Globus pallidus (tissue), 1 donor: ENCODE results near the gene ANKRD36.
"Not testable (repeated sequence)": the region's sequence is repeated elsewhere in the genome, so short reads cannot be mapped to it uniquely, and the experiment has no call there.

ENCODE experiments used
- DNase-seq: peaks from one replicate; pipeline ENCODE4 v3.0.0-alpha.2; 2015; ENCODE audit warnings: low spot score

Gene ANKRD36

DNA sequence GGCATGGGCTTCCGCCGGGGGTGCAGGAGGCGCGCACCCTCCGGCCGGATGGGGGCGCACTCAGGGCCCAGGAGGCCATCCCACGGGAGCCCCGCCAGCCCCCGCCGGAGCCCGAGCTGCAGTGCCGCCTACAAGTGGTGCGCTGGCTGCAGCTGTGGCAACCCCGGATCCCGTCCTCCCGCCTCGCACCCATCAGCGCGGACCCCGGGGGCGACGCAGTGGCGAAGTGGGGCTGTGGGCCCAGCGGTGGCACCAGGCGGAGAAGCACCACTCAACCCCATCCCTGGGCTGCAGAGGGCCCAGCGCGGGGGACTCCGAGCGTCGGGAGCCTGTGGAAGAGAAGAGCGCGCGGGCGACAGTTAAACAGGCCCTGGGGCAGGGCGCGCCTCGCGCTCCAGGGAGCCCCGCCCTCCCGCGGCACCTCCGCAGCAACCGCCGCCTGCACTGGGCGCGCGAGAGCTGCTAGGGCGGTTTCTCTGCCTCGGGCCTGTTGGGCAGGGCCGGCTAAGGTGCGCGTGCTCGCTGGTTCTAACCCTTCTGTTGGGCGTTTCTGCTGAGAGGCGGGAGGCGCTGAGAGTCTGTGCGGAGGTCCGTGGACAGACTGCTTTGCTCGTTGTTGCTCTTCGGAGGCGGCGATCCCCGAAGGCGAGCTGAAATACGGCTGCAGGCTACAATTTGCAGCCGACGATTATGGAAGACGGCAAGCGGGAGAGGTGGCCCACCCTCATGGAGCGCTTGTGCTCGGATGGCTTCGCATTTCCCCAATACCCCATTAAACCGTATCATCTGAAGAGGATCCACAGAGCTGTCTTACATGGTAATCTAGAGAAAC is at the start of gene ANKRD36:
Gene ANKRD36 (plus strand): TSS at position 104 of the 832 bp plus-strand sequence. CDS start 587 bp downstream, at position 691.
- DNase-seq, result peak; percentile 87

DNA sequence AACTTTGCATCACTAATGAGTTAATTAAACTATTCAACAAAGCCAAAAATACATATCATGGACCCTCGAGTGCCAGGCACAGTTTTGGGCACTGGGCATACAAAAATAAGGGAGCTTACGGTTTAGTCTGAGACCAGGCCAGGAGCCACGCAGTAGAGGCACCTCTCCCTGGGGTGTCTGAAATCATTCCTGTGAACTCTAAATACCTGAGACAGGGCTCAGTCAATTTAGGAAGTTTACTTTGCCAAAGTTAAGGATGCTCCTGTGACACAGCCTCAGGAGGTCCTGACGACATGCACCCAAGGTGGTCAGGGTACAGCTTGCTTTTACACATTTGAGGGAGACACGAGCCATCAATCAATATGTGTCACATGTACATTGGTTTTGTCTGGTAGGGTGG is 46.9 kb upstream of the ANKRD36 start:
- DNase-seq, result not testable (repeated sequence)

DNA sequence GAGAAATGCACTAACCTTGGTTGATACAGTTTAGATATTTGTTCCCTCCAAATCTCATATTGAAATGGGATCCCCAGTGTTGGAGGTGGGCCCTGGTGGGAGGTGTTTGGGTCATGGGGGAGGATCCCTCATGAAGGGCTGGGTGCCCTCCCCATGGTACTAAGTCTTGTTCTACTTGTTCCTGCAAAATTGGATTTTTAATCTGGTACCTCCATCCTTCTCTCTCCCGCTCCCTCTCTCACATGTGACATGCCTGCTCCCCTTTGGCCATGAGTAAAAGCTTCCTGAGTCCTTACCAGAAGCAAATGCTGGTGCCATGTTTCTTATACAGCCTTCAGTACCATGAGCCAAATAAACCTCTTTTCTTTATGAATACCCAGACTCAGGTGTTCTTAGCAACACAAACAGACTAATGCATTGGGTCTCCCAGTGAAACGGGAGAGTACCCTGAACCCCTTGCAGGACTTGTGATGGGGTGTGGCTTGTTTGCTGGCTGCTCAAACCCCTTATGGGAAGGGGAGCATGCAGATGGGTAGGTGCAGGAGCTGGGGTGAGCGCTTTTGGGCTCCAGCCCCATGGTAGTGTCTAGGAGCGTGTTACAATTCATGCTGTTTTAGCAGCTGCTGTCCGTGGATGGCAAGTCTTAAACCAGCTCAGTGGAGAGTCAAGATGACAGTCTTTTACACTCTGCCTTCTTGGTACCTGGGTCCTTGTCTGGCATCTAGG is 45.5 kb upstream of the ANKRD36 start:
- DNase-seq, result no peak

DNA sequence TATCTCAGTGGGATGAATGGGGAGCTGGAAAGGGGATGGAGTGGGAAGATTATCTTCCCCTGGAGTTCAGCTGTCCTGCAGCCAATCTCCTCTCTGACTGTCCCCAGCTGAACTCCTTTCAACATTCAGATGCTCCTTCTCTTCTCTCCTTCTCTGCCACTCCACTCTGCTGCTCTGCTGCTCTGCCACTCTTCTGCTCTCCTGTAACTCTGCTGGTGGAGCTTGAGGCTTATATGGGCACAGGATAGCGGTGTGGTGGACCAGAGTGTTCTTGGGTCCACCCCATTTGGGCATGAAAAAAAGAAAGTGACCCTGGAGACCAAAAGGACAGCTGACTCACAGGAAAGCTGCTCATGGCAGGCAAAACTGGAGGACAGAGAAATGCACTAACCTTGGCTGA is 44.9 kb upstream of the ANKRD36 start:
- no peak for DNase-seq

DNA sequence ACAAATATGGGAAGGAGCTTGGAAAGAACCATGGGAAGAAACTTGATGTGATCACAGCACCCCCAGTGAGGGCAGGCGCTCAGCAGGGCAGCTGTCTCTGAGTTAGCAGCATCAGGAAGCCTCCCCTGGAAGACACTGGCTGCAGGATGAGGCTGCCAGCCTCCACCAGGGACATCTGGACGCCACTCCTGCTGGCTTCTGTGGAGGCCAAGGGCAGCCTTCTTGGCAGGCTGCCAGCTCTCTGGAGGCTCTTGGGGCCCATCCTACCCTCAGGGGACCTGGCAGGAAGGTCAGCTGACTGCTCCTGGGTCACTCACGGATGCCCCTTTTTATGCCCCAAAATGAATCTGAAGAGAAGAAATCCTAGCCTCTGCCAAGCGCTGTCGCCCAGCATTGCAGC is 44.2 kb upstream of the ANKRD36 start:
- not testable (repeated sequence) for DNase-seq

DNA sequence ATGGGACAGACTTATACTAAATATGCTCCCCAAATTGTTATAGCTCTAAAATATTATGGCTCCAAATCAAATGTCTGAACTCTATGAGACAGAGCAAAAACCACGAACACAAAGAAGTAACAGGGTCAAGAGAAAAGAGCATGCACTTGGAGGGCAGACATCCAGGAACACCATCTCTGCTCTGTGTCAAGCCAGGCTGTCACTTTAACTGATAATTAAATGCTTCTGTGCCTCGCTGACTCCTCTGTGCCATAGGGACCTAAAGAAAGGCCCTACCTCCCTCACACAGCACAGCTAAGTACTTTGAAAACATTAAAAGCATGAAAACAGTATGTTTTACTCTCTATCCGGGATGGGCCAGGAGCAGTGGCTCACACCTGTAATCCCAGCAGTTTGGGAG is 42.0 kb upstream of the ANKRD36 start:
- not testable (repeated sequence) for DNase-seq

DNA sequence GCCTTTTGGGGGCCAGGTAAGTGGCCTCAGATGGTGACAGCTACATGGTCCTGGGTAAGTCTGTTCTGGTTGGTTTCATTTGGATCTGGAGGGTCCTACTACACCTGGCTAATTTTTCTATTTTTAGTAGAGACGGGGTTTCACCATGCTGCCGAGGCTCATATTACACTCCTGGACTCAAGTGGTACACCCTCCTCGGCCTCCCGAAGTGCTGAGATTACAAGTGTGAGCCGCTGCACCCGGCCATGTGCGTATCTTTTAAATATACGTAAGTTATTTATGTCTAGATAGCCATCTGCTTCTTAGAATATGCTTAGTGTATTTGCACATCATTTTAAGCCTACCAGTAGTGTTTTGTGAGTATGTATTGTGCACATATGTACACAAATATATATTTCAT is 35.7 kb upstream of the ANKRD36 start:
- DNase-seq, result not testable (repeated sequence)

DNA sequence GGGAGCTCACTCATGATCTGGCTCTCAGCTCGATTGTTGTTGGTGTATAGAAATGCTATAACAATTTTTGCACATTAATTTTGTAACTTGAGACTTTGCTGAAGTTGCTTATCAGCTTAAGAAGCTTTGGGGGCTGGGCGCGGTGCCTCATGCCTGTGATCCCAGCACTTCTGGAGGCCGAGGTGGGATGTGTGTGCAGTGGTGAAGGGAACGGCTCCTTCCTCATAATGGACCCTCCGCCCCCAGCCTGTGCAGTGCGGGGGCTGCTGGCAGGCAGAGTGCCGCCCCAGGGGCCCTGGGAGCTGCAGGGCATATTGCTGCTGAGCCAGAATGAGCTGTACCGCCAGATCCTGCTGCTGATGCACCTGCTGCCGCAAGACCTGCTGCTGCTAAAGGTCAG is 32.1 kb upstream of the ANKRD36 start:
- DNase-seq, result not testable (repeated sequence)

DNA sequence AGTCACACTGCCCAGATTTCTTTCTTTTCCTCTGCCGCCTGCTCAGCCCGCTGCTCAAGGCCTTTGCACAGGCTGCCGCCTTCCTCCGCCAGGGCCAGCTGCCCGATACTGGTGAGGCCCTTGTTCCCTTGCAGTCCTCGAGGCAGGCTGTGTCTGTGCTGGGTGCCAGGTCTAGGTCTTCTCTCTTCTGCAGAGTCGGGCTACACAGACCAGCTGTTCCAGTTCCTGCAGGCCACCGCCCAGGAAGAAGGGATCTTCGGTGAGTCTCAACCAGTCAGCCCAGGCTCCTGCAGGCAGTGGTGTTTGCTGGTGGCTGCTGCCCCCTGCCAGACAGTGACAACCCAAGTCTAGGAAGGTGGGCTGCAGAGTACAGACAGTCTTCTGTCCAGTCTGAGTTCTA is 30.7 kb upstream of the ANKRD36 start:
- not testable (repeated sequence) for DNase-seq

DNA sequence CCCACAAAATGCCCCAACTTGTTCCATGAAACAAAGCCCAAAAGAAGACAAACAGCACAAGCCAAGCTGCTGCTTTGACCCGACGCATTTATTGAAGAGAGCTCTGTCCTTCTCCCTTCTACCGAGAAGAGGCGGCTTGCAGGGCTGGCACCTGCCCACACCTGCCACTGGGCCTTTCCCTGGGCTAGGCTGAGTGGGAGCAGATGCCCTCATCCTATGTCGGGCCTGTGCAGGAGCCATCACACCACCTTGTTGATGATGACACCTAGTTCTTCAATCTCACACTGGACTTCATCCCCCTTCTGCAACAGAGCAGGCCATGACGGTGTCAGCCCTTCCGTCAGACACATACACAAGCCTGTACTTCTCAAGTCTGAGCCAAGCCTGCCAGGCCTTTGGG is 29.4 kb upstream of the ANKRD36 start:
- not testable (repeated sequence) for DNase-seq

DNA sequence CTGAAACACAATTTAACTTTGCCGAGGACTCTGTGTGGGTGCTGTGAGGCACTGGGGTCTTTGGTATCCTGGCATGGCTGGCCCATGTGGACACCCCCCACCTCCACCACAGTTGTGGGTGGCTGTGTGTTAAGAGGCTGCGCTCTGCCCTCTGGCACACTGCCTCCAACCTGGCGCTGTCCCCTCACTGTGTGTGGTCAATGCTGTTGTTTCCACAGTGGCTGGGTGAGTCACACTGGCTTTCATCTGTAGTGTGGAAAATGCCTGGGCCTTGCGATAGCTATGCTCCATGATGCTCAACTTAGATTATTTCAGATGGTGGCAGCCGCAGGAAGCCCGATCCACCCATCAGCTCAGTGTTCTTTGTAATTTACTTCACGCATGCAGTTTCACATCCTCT is 27.9 kb upstream of the ANKRD36 start:
- not testable (repeated sequence) for DNase-seq

DNA sequence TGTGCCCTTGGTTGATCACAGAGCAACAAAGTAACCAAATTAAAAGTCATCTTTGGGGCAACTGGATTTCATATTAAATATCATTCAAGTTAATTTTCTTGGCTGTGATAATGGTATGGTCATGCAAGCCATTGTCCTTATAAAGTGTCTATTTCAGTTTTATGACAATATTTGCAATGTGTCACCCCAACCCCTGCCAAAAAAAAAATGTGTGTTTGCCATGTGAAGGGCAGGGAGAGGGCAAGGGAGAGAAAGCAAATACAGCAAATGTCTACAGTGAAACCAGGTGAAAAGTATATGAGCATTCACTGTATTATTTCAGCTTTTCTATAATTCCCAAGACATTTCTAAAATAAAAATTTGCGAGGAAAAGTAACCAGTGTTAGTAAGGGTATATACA is 24.2 kb upstream of the ANKRD36 start:
- not testable (repeated sequence) for DNase-seq

DNA sequence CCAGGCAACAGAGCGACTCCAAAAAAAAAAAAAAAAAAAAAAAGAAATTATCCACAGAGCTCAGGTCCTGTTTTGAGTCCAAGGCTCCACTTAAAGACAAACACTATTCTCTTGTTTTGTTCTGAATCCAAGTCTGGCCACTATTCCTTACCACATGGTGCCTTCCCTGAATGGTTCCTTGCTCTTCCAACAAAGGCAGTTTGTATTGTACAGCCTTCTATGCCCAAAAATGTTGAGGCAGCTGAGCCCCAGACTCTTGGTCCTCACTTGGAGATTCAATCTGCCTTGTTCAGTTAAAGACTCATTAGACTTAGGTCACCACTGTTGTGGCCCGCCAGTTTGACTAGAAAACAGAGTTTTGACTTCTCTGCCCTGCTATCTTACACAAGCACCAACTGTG is 20.0 kb upstream of the ANKRD36 start:
- DNase-seq, result peak; percentile 47

DNA sequence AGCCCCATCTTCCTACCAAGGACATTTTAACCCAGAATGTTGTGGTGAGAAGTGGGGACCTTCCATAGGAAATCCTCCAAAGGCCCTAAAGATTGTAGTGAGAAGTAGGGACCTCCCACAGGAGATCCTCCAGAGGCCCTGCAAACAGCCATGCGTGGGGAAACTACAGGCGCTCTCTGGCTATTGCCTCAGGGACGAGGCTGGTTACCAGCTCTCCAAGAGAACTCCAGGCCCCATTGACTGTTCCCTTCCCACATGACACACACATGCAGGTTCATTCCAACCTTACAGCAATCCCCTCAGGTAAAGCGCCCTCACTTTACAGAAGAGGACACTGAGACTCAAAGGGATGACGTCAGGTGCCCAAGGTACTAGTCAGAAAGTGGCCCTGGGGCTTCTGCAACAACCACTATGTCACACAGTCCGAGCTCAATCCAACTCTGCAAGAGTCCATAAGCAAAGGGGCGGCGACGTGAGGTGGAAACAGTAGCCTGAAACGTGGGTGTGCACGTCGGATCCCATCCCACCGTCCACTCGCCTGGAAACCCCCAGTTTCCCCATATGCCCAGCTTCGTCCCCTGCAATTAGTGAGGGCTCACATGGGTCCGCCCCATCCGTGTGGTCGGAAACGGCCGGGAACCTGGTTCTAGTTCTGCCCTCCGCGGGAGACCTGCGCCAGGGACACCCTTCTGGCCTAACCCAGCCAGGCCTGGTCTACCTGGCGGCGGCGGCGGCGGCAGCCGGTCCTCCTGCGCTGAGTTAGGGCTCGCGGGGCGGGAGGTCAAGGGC is 18.8 kb upstream of the ANKRD36 start:
- DNase-seq, result not testable (repeated sequence)

DNA sequence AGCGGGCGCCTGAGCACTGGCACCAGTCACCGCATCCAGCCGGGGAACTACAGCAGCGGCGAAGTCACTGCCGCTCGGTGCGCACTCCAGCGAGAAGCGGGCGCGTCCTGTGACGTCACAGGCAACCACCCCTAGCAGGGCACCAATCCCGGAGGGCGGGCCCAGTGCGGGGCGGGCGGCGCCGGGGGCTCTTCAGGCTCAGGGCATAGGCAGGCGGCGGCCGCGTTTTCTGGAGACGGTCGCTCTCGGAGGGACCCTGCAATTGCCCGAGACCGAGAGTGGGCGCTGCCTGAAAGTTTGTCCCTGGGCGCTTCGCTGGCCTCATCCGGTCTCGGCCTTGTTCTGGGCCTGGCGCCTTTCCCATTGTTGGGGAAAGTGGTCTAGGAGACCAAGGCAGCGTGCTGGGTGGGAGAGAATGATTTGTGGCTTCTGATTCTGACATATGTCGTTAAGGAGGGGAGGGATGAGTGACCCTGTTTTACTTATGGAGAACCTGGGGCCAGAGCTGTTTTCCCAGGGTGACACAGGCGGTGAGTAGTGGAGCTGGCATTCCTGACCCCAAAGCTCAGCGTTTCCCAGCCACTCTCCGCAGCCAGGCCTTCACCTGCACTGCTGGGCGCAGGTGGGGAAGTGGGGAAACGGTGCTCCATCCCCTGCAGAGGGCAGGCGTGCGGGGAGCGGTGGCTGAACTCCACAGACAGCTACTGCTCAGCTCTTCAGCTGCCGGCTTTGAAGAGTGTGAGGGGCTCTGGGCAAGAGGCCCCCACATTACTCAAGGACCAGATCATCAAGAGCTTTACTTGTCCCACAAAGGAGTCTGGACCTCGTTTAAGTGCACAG is 18.0 kb upstream of the ANKRD36 start, which contains the start of gene FAHD2B:
Gene FAHD2B (minus strand): TSS at position 111 of the 840 bp plus-strand sequence. CDS start 3,176 bp downstream, outside the sequence.
- peak; percentile 74 for DNase-seq

DNA sequence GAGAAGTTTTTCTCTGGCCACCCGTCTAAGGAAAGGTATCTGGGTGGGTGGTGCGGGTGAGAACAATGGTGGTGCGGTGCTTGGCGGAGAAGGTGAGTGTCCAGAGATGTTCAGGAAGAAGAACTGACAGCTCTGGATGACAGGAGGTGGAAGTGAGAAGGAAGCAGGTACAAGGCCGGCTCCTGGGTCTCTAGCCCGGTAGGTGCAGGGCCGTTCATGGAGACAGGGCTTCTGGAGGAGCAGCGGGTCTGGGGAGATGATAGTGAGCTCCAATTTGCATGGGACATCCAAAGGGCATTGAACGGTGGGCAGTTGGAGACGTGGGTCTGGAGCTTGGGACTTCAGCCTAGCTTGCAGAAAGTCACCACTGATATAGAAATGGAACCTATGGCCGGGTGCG is 17.3 kb upstream of the ANKRD36 start:
- DNase-seq, result no peak

DNA sequence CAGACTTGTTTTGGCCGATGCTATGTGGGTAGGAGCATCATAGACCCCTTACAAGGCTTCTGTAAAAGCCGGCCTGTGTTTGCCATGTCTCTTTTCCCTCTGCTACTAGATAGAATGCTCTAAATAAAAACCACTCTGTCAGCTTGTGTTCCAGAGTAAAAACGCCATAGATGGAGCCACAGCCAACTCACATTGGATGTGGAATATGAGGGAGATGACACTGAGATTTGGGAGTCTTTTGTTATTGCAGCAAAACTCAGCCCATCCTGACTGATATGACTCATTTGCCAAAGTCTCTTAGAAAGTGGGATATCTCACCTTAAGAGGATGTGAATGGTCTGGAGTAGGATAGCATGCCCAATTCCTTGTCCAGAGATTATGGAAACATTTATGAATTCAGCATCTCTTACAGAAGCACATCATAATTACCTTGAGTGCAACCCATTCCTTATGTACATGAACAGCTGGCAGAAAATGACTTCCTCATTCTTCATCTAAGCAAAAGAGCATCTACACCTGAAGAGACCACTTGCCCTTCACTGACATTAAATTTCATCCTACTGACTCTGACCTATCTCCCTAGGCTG is 14.1 kb upstream of the ANKRD36 start:
- DNase-seq, result not testable (repeated sequence)

DNA sequence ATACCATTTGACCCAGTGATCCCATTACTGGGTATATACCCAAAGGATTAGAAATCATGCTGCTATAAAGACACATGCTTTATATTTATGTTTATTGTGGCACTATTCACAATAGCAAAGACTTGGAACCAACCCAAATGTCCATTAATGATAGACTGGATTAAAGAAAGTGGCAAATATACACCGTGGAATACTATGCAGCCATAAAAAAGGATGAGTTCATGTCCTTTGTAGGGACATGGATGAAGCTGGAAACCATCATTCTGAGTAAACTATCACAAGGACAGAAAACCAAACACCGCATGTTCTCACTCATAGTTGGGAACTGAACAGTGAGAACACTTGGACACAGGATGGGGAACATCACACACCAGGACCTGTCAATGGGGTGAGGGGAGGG is 6.1 kb upstream of the ANKRD36 start:
- not testable (repeated sequence) for DNase-seq

DNA sequence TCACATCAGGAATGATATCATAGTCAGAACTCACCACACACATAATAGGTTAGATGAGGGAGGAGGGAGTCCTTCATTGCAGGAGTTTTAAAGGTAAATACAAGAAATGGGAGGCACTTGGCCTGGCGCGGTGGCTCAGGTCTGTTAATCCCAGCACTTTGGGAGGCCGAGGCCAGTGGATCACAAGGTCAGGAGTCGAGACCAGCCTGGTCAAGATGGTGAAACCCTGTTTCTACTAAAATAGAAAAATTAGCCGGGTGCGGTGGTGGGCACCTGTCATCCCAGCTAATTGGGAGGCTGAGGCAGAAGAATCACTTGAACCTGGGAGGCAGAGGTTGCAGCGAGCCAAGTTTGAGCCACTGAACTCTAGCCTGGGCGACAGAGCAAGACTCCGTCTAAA is 1.7 kb upstream of the ANKRD36 start:
- DNase-seq, result not testable (repeated sequence)

DNA sequence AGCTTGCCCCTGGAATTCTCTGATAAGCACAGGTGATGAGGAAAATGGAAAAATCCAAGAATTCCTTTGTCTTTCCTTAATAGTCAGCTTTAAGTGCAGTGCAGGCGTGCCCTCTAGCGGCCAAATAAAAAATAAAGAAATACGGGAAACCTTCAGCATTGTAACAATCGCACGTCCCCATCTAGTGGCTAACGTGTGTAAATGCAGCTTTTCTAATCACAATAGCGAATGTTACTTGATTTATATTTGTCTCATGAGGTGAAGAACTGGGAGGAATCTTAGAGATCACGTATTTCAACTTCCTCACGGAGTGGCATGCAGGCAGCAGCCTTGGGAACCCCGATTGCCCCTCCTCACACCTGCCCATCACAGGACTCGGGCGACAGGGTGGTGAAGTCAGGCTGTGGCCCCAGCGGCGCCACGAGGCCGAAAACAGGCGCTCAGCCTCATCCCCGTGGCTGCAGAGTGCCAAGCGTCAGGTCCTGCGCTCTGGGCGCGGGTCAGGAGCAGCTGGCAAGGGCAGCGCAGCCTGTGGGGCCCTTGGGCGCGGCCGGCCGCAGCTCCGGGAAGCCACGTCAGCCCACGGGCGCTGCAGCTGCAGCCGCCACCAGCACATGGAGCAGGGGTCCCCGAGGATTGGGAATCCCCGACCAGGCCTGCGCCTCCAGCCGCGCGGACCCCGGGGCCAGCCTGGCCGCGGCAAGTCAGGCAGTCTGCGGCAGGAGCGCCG is 468 bp upstream of the ANKRD36 start:
- peak; percentile 55 for DNase-seq
